ENCODE results near the gene CEL. TPM values are rescaled to one million over a fixed set of nuclear protein-coding genes. Genes with fewer than 3 reads are reported as not detected.
A peak's percentile ranks its signal among the peaks of the same experiment; 100 is the strongest.
"Not testable (repeated sequence)": the region's sequence is repeated elsewhere in the genome, so short reads cannot be mapped to it uniquely, and the experiment has no call there.

Gene CEL
- total RNA-seq, 2 donors from 2014 or later = 8,438 to 9,209 TPM

DNA sequence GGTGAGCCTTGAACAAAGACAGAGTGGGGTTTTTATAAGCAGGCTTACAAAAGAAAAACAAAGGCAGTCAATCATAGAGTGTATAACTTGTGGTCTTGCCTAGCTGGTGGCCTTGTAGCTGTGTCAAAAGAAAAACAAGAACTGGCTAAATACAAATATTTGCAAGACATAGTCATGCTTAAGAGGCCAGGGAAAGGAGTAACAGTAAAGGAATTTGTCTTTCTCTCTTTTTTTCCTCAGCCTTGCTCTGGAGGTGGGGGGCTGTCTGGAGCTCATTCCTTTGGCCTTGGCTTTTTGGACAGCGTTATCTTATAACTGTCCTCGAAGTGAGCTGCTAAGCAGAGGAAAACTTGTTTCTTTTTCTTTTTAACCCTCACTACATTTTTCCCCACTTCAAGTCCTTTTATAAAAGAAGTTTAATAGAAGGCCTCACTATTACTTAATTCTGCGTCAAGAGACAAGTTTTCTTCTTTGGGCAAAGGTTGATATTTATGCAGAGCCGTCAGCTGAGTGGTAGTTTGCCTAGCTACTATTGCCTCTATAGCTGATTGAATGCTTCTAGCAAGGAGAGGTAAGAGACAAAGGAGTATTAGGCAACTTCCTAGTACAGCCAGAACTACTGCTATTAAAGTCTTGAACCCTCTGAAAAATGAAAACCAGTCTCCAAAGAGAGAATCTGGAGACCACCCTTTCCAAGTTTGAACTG is 14.3 kb downstream of the CEL start:
- DNase-seq = no peak
- Histone ChIP-seq H3K27me3 (no peaks in the 10 kb centered on the region), H3K27ac (peak overlapping the region in 2 of 4 donors; percentile 51 to 62), H3K4me1 (peaks cover 18% of the 10 kb centered on the region), H3K9me3 (no peaks in the 10 kb centered on the region), H3K4me3 (no peak overlapping the region), H3K36me3 (replicated peaks in 1 of 2; ENCODE audit: insufficient read depth in 1 of 2, low read depth in 2 of 2) (no peaks in the 10 kb centered on the region)
- TF ChIP-seq, protein P1, sequence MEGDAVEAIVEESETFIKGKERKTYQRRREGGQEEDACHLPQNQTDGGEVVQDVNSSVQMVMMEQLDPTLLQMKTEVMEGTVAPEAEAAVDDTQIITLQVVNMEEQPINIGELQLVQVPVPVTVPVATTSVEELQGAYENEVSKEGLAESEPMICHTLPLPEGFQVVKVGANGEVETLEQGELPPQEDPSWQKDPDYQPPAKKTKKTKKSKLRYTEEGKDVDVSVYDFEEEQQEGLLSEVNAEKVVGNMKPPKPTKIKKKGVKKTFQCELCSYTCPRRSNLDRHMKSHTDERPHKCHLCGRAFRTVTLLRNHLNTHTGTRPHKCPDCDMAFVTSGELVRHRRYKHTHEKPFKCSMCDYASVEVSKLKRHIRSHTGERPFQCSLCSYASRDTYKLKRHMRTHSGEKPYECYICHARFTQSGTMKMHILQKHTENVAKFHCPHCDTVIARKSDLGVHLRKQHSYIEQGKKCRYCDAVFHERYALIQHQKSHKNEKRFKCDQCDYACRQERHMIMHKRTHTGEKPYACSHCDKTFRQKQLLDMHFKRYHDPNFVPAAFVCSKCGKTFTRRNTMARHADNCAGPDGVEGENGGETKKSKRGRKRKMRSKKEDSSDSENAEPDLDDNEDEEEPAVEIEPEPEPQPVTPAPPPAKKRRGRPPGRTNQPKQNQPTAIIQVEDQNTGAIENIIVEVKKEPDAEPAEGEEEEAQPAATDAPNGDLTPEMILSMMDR (IDR thresholded peaks at IDR 0.05) = no peak
- TF ChIP-seq POLR2A (IDR thresholded peaks at IDR 0.05) = no peak
- WGBS, 2 donors = 41 to 49% methylated on average over 4 of the region's 4 CpGs
- intact Hi-C loops (cut with DNase I) = no loop called here
- ATAC-seq = no peak

- TF ChIP-seq POLR2A (IDR thresholded peaks at IDR 0.05) = no peak
- TF ChIP-seq, protein P1 (IDR thresholded peaks at IDR 0.05) = no peak
- intact Hi-C loops (cut with DNase I) = no loop called here
- peaks cover 19% of the 10 kb centered on the region for H3K4me1 ChIP-seq
- WGBS, 2 donors = 80 to 88% methylated on average over 4 of the region's 4 CpGs
- H3K27ac ChIP-seq = peak overlapping the region in 1 of 4 donors; percentile 62
- ATAC-seq (no peak), DNase-seq (no peak)
- H3K4me3 ChIP-seq = no peak overlapping the region
- H3K9me3 ChIP-seq = no peaks in the 10 kb centered on the region
- no peaks in the 10 kb centered on the region for H3K27me3 ChIP-seq
- H3K36me3 ChIP-seq (replicated peaks in 1 of 2; ENCODE audit: insufficient read depth in 1 of 2, low read depth in 2 of 2) = no peaks in the 10 kb centered on the region
Observed at GRCh38 chr9:133076691-133077090, 14.9 kb downstream of the CEL start.

DNA sequence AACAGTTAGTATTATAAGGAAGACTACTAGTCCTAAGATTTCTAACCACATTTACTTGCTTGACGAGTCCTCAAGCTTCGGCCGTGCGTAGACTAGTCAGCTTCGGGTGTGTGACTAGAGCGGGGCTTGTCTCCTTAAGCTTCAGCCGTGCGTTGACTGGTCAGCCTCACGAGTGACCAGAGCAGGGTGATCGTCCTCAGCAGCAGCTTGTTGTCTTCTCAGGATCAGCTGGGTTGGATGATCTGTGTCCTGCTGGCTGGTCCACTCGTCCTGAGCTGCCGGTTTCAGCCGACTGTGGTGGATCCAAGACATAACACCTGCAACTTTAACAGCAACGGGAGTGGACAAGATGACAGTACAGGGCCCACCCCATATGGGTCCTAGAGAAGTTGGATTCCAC is 16.7 kb downstream of the CEL start:
- intact Hi-C loops (cut with DNase I) = no loop called here
- DNase-seq = no peak
- ATAC-seq = no peak

DNA sequence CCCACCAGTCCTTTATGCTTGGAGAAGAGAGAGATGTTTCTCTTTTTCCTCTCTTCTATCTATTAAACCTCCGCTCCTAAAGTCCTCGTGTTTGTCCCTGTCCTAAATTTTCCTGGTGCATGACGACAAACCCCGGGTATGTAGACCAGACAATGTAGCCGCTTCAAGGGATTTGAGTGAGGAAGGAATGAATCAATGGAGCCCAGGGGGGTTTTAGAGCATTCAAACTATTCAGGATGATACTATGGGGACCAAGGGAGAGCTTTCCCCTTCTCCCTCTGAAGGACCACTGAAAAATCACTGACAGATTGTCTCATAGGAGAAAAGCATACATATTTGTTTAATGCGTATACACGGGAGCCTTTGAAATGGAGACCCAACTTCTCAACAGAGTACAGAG is 18.4 kb downstream of the CEL start:
- Histone ChIP-seq H3K27ac (no peak overlapping the region), H3K4me3 (no peak overlapping the region), H3K9me3 (no peaks in the 10 kb centered on the region), H3K36me3 (replicated peaks in 1 of 2; ENCODE audit: insufficient read depth in 1 of 2, low read depth in 2 of 2) (no peaks in the 10 kb centered on the region), H3K27me3 (no peaks in the 10 kb centered on the region), H3K4me1 (peaks cover 21% of the 10 kb centered on the region)
- WGBS, 2 donors = 72 to 90% methylated on average over 7 of the region's 7 CpGs
- TF ChIP-seq, protein P1 (IDR thresholded peaks at IDR 0.05) = no peak
- ATAC-seq = no peak
- intact Hi-C loops (cut with DNase I) = no loop called here
- DNase-seq = no peak

More for the DNA sequence above, 16.7 kb downstream of the CEL start:
- no peaks in the 10 kb centered on the region for H3K27me3 ChIP-seq
- H3K9me3 ChIP-seq = no peaks in the 10 kb centered on the region
- H3K4me1 ChIP-seq = peaks cover 21% of the 10 kb centered on the region
- H3K4me3 ChIP-seq = no peak overlapping the region
- no peak for TF ChIP-seq POLR2A (IDR thresholded peaks at IDR 0.05)
- TF ChIP-seq, protein P1 (IDR thresholded peaks at IDR 0.05) = no peak
- H3K36me3 ChIP-seq (replicated peaks in 1 of 2; ENCODE audit: insufficient read depth in 1 of 2, low read depth in 2 of 2) = no peaks in the 10 kb centered on the region
- no peak overlapping the region for H3K27ac ChIP-seq
- WGBS, 2 donors = 87 to 91% methylated on average over 13 to 14 of the region's 14 CpGs

- intact Hi-C loops (cut with DNase I); H3K36me3 ChIP-seq (replicated peaks in 1 of 2; ENCODE audit: insufficient read depth in 1 of 2, low read depth in 2 of 2); ATAC-seq; H3K9me3 ChIP-seq; H3K4me3 ChIP-seq; H3K27me3 ChIP-seq: not testable (repeated sequence)
- Histone ChIP-seq H3K27ac (peak overlapping the region in 3 of 4 donors; percentile 54 to 86 (median 79)), H3K4me1 (peaks cover 19% of the 10 kb centered on the region)
- WGBS, 2 donors = 80 to 84% methylated on average over 5 to 10 of the region's 18 CpGs
- DNase-seq = peak in 2 of 4 donors; percentile 12 to 31
Observed at GRCh38 chr9:133080786-133081779, 19.3 kb downstream of the CEL start.
